Activated T-helper 2 cell treated with anti-CD3 and anti-CD28 coated beads, Interferon-gamma antibody, Interleukin-2, Interleukin-4, amounts not matched to agents 10 μg/mL and 5 μg/mL and 100 μg/mL, durations not matched to agents 14 hours and 24 hours and 36 hours (primary cell): Measurements from ENCODE around the gene CARTPT. TPM values are rescaled to one million over a fixed set of nuclear protein-coding genes. Genes with fewer than 3 reads are reported as not detected.

ENCODE experiments used
- DNase-seq: peaks from one replicate; pipeline ENCODE4 v3.0.0; 2021; ENCODE audit warnings: low spot score
- H3K27ac Mint-ChIP-seq: one replicate; pipeline ENCODE4 v1.8.0; 2021; ENCODE audit warnings: mixed read lengths
- H3K27me3 Mint-ChIP-seq: one replicate; pipeline ENCODE4 v1.8.0; 2021; ENCODE audit warnings: low read depth, mixed read lengths
- H3K36me3 Mint-ChIP-seq: one replicate; pipeline ENCODE4 v1.8.0; 2021; ENCODE audit warnings: low read depth, mixed read lengths
- H3K4me1 Mint-ChIP-seq: one replicate; pipeline ENCODE4 v1.8.0; 2021; ENCODE audit warnings: low read depth, mixed read lengths
- H3K4me3 Mint-ChIP-seq: one replicate; pipeline ENCODE4 v1.8.0; 2021; ENCODE audit warnings: low read depth, mild to moderate bottlenecking, moderate library complexity, mixed read lengths
- H3K9me3 Mint-ChIP-seq: one replicate; pipeline ENCODE4 v1.8.0; 2021; ENCODE audit warnings: mixed read lengths
- intact Hi-C: fragments of 100-400 bp; cut with micrococcal nuclease; formaldehyde crosslinking; loops from one replicate; pipeline ENCODE4 v1.15.1; 2023
- total RNA-seq: library from RNA; stranded (reverse); gene quantifications from 2 replicates; pipeline ENCODE4 v1.2.3, GENCODE V29; 2022

The CARTPT gene
- total RNA-seq, 1 donor from 2014 or later, result not detected

GRCh38 chr5:71743155-71743554 lies 24.1 kb downstream of the CARTPT start:
- Mint-ChIP-seq H3K9me3 (no peaks in the 10 kb centered on the region), H3K36me3 (no peaks in the 10 kb centered on the region), H3K27ac (no peak overlapping the region), H3K27me3 (peaks cover 7% of the 10 kb centered on the region), H3K4me1 (no peaks in the 10 kb centered on the region), H3K4me3 (no peak overlapping the region)
- no peak for DNase-seq
- intact Hi-C loops, result no loop called here

DNA sequence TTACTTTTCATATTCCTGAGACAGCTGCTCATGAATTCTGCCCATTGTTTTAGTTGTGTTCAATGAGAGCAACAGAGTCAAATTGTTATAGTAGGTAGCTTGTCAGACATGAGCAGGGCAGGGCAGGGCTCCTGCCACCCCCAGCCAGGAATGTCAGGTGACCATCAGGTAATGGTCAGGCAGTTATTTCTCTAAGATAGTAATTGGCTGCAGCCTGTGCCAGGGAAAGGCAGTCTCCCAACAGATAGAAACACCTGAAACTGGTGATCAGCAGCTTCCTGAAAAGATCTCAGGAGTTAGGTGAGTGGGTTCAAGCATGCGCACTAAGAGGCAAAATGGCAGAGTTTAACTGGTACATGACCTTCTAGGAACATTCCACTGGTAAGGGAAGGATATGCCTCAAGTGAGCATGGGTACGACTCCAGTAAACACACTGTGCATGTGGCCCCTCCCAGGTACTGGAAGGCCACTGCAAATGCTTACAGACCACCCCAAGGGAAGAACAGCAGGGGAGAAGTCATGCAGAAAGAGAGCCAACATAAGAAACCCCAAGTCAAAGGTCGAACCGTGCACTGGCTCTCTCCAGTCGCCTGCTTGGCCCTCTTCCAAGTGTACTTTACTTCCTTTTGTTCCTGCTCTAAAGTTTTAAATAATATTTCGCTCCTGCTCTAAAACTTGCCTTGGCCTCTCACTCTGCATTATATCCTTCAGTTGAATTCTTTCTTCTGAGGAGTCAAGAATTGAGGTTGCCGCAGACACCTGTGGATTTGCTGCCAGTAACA lies 25.1 kb downstream of the CARTPT start:
- Mint-ChIP-seq H3K27ac (no peak overlapping the region), H3K4me1 (no peaks in the 10 kb centered on the region), H3K27me3 (peaks cover 7% of the 10 kb centered on the region), H3K4me3 (no peak overlapping the region), H3K36me3 (no peaks in the 10 kb centered on the region), H3K9me3 (no peaks in the 10 kb centered on the region)
- DNase-seq, result no peak
- intact Hi-C loops, result no loop called here

GRCh38 chr5:71747182-71747581 lies 28.1 kb downstream of the CARTPT start:
- Mint-ChIP-seq H3K4me1 (no peaks in the 10 kb centered on the region), H3K9me3 (no peaks in the 10 kb centered on the region)
- intact Hi-C loops, result no loop called here

DNA sequence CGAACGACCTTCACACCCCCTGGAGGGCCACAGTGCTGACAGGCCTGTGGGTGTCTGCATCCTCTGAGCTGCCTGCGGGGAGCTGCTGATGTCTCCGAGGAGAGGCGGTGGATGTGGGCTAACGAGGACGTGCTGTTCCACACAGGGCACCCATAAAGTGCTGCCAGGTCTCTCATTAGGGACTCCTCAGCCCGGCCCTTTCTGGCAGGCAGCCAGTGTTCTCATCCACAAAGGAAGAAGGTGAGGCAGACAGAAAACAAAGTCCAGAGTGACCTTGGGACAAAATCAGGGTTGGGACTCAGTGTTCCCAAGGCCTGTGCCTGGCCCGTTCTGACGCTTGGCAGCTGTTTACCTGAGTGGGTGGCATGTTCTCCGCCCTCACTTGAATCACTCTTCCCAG lies 29.3 kb downstream of the CARTPT start:
- Mint-ChIP-seq H3K4me3 (no peak overlapping the region), H3K36me3 (no peaks in the 10 kb centered on the region), H3K27me3 (peaks cover 2% of the 10 kb centered on the region), H3K27ac (no peak overlapping the region), H3K9me3 (no peaks in the 10 kb centered on the region), H3K4me1 (no peaks in the 10 kb centered on the region)
- intact Hi-C loops, result no loop called here
- DNase-seq, result no peak

More at GRCh38 chr5:71747182-71747581, 28.1 kb downstream of the CARTPT start:
- Mint-ChIP-seq H3K27ac (no peak overlapping the region), H3K27me3 (peaks cover 4% of the 10 kb centered on the region), H3K4me3 (no peak overlapping the region), H3K36me3 (no peaks in the 10 kb centered on the region)
- no peak for DNase-seq

DNA sequence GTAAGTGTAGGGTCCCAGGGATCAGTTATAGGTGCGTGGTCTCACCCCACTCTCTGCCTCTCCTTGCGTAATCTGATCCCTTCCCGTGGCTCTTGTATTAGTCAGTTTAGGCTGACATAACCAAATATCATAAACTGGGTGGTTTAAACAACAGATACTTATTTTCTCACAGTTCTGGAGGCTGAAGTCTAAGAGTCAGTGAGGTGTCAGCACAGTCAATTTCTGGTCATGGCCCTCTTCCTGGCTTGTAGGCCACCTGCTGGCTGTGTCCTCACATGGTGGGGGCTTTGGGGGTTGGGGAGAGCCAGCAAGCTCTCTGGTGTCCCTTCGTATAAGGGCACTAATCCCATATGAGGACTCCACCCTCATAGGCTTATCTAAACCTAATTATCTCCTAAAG lies 32.3 kb downstream of the CARTPT start:
- intact Hi-C loops, result no loop called here
- DNase-seq, result no peak
- Mint-ChIP-seq H3K4me1 (no peaks in the 10 kb centered on the region), H3K27me3 (peaks cover 3% of the 10 kb centered on the region), H3K4me3 (no peak overlapping the region), H3K27ac (no peak overlapping the region), H3K9me3 (no peaks in the 10 kb centered on the region), H3K36me3 (no peaks in the 10 kb centered on the region)

DNA sequence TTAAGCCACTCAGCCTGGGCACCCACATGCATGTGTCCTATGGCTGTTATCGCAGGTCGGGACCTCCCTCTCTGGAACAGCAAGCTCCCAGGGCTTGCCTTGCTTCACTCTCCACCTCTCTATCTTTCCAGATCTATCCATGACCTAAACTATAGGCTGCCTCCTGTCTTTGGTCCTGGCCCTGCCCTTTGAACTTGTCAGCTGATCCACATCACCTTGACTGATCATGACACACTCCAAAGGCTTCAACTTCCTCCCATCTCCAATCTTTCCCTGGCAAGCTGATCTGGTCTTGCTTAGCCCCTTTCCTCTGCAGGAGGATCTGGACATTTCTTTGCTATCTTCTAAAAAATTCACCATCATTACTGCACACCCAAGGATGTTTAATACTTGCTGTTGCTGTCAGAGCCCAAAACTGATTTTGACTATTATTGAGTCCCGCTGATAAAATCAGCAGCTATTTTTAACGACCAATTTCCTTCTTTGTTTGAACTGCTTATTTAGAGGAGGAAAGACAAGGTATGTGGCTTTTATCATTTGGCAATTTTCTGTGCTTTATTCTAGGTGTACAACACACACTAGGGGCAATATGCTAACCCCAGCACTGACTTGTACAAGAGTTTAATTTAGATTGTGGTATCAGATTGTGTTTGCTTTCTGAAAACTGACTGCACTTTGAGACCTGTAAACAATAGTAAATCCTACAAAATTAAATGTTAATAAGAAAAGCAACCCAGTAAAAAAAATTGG lies 33.5 kb downstream of the CARTPT start:
- peaks cover 3% of the 10 kb centered on the region for H3K4me1 Mint-ChIP-seq
- H3K27ac Mint-ChIP-seq, result no peak overlapping the region
- H3K36me3 Mint-ChIP-seq, result no peaks in the 10 kb centered on the region
- intact Hi-C loops, result no loop called here
- no peak overlapping the region for H3K4me3 Mint-ChIP-seq
- DNase-seq, result no peak
- no peaks in the 10 kb centered on the region for H3K9me3 Mint-ChIP-seq
- H3K27me3 Mint-ChIP-seq, result peaks cover 3% of the 10 kb centered on the region

GRCh38 chr5:71757590-71758543 lies 38.8 kb downstream of the CARTPT start:
- H3K9me3 Mint-ChIP-seq, result no peaks in the 10 kb centered on the region
- no peak overlapping the region for H3K4me3 Mint-ChIP-seq
- no peaks in the 10 kb centered on the region for H3K36me3 Mint-ChIP-seq
- peaks cover 3% of the 10 kb centered on the region for H3K27me3 Mint-ChIP-seq
- peak; percentile 21 for DNase-seq
- intact Hi-C loops, result no loop called here
- peaks cover 6% of the 10 kb centered on the region for H3K4me1 Mint-ChIP-seq
- no peak overlapping the region for H3K27ac Mint-ChIP-seq

- H3K4me3 Mint-ChIP-seq, result no peak overlapping the region
- peaks cover 4% of the 10 kb centered on the region for H3K27me3 Mint-ChIP-seq
- no peak for DNase-seq
- no peaks in the 10 kb centered on the region for H3K9me3 Mint-ChIP-seq
- no peaks in the 10 kb centered on the region for H3K36me3 Mint-ChIP-seq
- H3K4me1 Mint-ChIP-seq, result peaks cover under 1% of the 10 kb centered on the region
- H3K27ac Mint-ChIP-seq, result no peak overlapping the region
- intact Hi-C loops, result no loop called here
These were observed 43.8 kb downstream of the CARTPT start for GRCh38 chr5:71762826-71763225.

- Mint-ChIP-seq H3K36me3 (no peaks in the 10 kb centered on the region), H3K27me3 (peaks cover 9% of the 10 kb centered on the region), H3K4me1 (peaks cover 2% of the 10 kb centered on the region), H3K9me3 (no peaks in the 10 kb centered on the region), H3K4me3 (no peak overlapping the region), H3K27ac (no peak overlapping the region)
- no peak for DNase-seq
- intact Hi-C loops, result no loop called here
These were observed 48.6 kb downstream of the CARTPT start for GRCh38 chr5:71767661-71768060.

- H3K36me3 Mint-ChIP-seq, result no peaks in the 10 kb centered on the region
- no peak overlapping the region for H3K4me3 Mint-ChIP-seq
- no peak for DNase-seq
- intact Hi-C loops, result no loop called here
- H3K27me3 Mint-ChIP-seq, result peaks cover 20% of the 10 kb centered on the region
- H3K27ac Mint-ChIP-seq, result no peak overlapping the region
- H3K9me3 Mint-ChIP-seq, result no peaks in the 10 kb centered on the region
- H3K4me1 Mint-ChIP-seq, result peaks cover 2% of the 10 kb centered on the region
These were observed 50.2 kb downstream of the CARTPT start for GRCh38 chr5:71769287-71769686.

DNA sequence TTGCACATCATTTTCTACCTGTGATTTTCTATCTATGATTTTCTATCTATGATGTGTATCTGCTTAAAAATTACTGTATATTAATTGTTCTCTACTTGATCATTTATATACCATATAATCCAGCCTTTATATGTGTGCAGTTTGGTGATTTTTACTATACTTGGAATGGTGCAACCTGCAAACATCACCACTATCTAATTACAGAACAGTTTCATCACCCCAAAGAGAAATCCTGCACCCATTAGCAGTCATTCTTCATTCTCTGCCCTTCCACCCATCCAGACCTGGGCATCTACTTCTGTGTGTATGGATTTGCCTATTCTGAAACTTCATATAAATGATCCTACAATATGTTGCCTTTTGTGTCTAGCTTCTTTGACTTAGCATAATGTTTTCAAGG lies 51.3 kb downstream of the CARTPT start:
- peaks cover 2% of the 10 kb centered on the region for H3K4me1 Mint-ChIP-seq
- no peak overlapping the region for H3K4me3 Mint-ChIP-seq
- H3K9me3 Mint-ChIP-seq, result no peaks in the 10 kb centered on the region
- no peak overlapping the region for H3K27ac Mint-ChIP-seq
- intact Hi-C loops, result no loop called here
- DNase-seq, result no peak
- H3K36me3 Mint-ChIP-seq, result no peaks in the 10 kb centered on the region
- H3K27me3 Mint-ChIP-seq, result peaks cover 20% of the 10 kb centered on the region
